HFFc6 (cell line): ENCODE measurements around the gene NARF. TPM values are rescaled to one million over a fixed set of nuclear protein-coding genes. Genes with fewer than 3 reads are reported as not detected.

ENCODE experiments used
- DNase-seq: peaks from one replicate; pipeline ENCODE4 v3.0.0-alpha.2; 2018
- H3K27ac Mint-ChIP-seq: 2 replicates; pipeline ENCODE4 v1.8.0; 2020; ENCODE audit warnings: mild to moderate bottlenecking, mixed read lengths
- H3K27me3 Mint-ChIP-seq: 2 replicates; pipeline ENCODE4 v1.8.0; 2021; ENCODE audit warnings: mild to moderate bottlenecking, moderate library complexity, mixed read lengths; ENCODE audit not compliant: insufficient read depth
- H3K36me3 Mint-ChIP-seq: 2 replicates; pipeline ENCODE4 v1.8.0; 2021; ENCODE audit warnings: low read depth, mixed read lengths
- H3K4me1 Mint-ChIP-seq: 2 replicates; pipeline ENCODE4 v1.8.0; 2020; ENCODE audit warnings: low read depth, mixed read lengths
- H3K4me3 Mint-ChIP-seq: 2 replicates; pipeline ENCODE4 v1.8.0; 2020; ENCODE audit warnings: mild to moderate bottlenecking, moderate library complexity, mixed read lengths
- H3K9me3 Mint-ChIP-seq: 2 replicates; pipeline ENCODE4 v1.8.0; 2020; ENCODE audit warnings: mild to moderate bottlenecking, mixed read lengths
- CTCF ChIP-seq: fragments of 200-600 bp; sonication (generic); IDR thresholded peaks from 2 replicates; pipeline ENCODE4 v1.5.0; 2021; ENCODE audit warnings: antibody characterized with exemption, mild to moderate bottlenecking
- total RNA-seq, 6 experiments: library from RNA; stranded (reverse); fragmentation: NEBNext Ultra II Directional; extraction: Animal tissue kit (Norgen Biotek cat#: 25700); gene quantifications; 2 replicates in 1 of 6; 3 replicates in 5 of 6; pipeline ENCODE4 v1.2.3, GENCODE V29; 2021

NARF gene
- total RNA-seq, 6 experiments from 2014 or later = 25.2 to 38.1 (median 28.8) TPM

- H3K9me3 Mint-ChIP-seq = no peaks in the 10 kb centered on the region
- no peak overlapping the region for H3K27ac Mint-ChIP-seq
- no peak for TF ChIP-seq CTCF
- peaks cover 7% of the 10 kb centered on the region for H3K4me1 Mint-ChIP-seq
- no peaks in the 10 kb centered on the region for H3K36me3 Mint-ChIP-seq
- H3K27me3 Mint-ChIP-seq = peaks cover 1% of the 10 kb centered on the region; the same call in 1 of the 2 replicates
- no peak overlapping the region for H3K4me3 Mint-ChIP-seq
- no peak for DNase-seq
Observed at GRCh38 chr17:82435103-82435502, 23.4 kb upstream of the NARF start.

GRCh38 chr17:82435601-82436583 is 22.6 kb upstream of the NARF start:
- peaks cover 1% of the 10 kb centered on the region; the same call in 1 of the 2 replicates for H3K27me3 Mint-ChIP-seq
- no peak for DNase-seq
- no peak overlapping the region for H3K27ac Mint-ChIP-seq
- H3K4me1 Mint-ChIP-seq = peaks cover 6% of the 10 kb centered on the region
- no peaks in the 10 kb centered on the region for H3K36me3 Mint-ChIP-seq
- no peak for TF ChIP-seq CTCF
- H3K4me3 Mint-ChIP-seq = no peak overlapping the region
- no peaks in the 10 kb centered on the region for H3K9me3 Mint-ChIP-seq

- no peak overlapping the region for H3K27ac Mint-ChIP-seq
- H3K4me3 Mint-ChIP-seq = no peak overlapping the region
- no peaks in the 10 kb centered on the region for H3K9me3 Mint-ChIP-seq
- H3K36me3 Mint-ChIP-seq = no peaks in the 10 kb centered on the region
- no peak for DNase-seq
- no peak for TF ChIP-seq CTCF
- no peaks in the 10 kb centered on the region; the same call in 1 of the 2 replicates for H3K27me3 Mint-ChIP-seq
- peaks cover 6% of the 10 kb centered on the region for H3K4me1 Mint-ChIP-seq
Observed at GRCh38 chr17:82436601-82437324, 21.8 kb upstream of the NARF start.

- Mint-ChIP-seq H3K27ac (no peak overlapping the region), H3K36me3 (no peaks in the 10 kb centered on the region), H3K9me3 (no peaks in the 10 kb centered on the region), H3K4me1 (peaks cover 6% of the 10 kb centered on the region), H3K4me3 (no peak overlapping the region), H3K27me3 (no peaks in the 10 kb centered on the region; the same call in 1 of the 2 replicates)
- DNase-seq = no peak
- TF ChIP-seq CTCF = no peak
Observed at GRCh38 chr17:82437325-82437668, 21.2 kb upstream of the NARF start.

GRCh38 chr17:82438401-82439193 is 19.9 kb upstream of the NARF start:
- Mint-ChIP-seq H3K4me3 (no peak overlapping the region), H3K27ac (no peak overlapping the region), H3K36me3 (no peaks in the 10 kb centered on the region; the same call in 1 of the 2 replicates), H3K27me3 (no peaks in the 10 kb centered on the region; the same call in 1 of the 2 replicates), H3K9me3 (no peaks in the 10 kb centered on the region), H3K4me1 (peaks cover 6% of the 10 kb centered on the region)
- TF ChIP-seq CTCF = no peak
- DNase-seq = no peak
